MG63 (cell line): ENCODE data around the gene FAM227B. TPM values are rescaled to one million over a fixed set of nuclear protein-coding genes. Genes with fewer than 3 reads are reported as not detected.
"Not testable (repeated sequence)": the region's sequence is repeated elsewhere in the genome, so short reads cannot be mapped to it uniquely, and the experiment has no call there.

ENCODE experiments used
- DNase-seq: peaks from one replicate; pipeline ENCODE4 v3.0.0-alpha.2; 2020
- H3K27me3 ChIP-seq: fragments of 250-450 bp; sonication (Bioruptor Pico); 2 replicates; pipeline ENCODE4 v1.5.1; 2020; ENCODE audit warnings: mild to moderate bottlenecking, moderate library complexity
- H3K36me3 ChIP-seq: fragments of 250-450 bp; sonication (Bioruptor Pico); 2 replicates; pipeline ENCODE4 v1.5.1; 2020; ENCODE audit warnings: mild to moderate bottlenecking, moderate library complexity
- H3K4me3 ChIP-seq: fragments of 250-450 bp; sonication (Bioruptor Pico); 2 replicates; pipeline ENCODE4 v1.5.1; 2020; ENCODE audit warnings: mild to moderate bottlenecking, moderate library complexity
- H3K9me3 ChIP-seq: fragments of 250-450 bp; sonication (Bioruptor Pico); 2 replicates; pipeline ENCODE4 v1.5.1; 2020; ENCODE audit warnings: mild to moderate bottlenecking, moderate library complexity
- total RNA-seq: library from RNA; depleted of rRNA; stranded (reverse); fragments of >200 nt; shearing (Covaris generic); gene quantifications from 2 replicates; pipeline ENCODE4 v1.2.3, GENCODE V29; 2014; ENCODE audit warnings: low replicate concordance

FAM227B gene
- total RNA-seq, 1 experiment from 2014 or later = 2.8 TPM

DNA sequence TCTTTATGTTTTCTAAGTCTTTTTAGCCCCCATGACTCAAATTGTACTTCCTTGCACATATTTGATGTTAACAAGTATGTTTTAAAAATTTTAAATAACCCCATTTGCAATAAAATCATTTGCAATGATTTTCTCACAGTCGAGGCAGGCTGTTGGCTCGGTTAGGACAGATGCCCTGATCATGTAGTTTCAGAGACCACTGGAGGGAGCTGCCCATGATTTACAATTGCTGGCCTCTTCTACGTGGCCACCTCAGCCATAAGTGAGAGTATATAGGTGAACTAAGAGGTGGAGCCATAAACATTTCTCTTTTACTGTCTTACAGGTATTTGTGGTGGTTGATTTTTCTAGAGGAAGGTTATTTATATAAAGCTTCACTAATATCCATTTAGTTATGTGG is 1.9 kb upstream of the FAM227B start:
- peaks cover 47% of the 10 kb centered on the region for H3K36me3 ChIP-seq
- H3K4me3 ChIP-seq = no peak overlapping the region
- DNase-seq = no peak
- peaks cover 34% of the 10 kb centered on the region for H3K9me3 ChIP-seq
- H3K27me3 ChIP-seq = no peaks in the 10 kb centered on the region

DNA sequence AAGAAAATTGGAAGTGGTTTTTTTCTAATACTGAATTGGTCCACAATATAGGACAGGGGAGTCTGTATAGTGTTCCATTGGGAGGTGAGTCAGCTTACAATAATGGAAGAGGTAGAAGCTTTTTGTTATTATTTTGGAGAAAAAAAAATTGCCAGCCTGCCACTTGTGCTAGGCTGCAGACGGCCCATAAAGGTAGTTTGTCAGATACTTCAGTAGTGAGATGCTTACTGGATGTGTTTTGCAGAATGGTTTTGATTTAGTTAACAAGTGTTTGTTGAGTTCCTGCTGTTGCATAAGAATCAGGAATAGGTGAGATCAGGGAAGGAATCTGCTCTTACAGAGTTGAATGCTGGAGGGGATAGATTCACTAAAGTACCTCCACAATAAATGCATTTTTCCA is 1.3 kb upstream of the FAM227B start:
- Histone ChIP-seq H3K27me3 (no peaks in the 10 kb centered on the region), H3K4me3 (peak overlapping the region; percentile 67), H3K9me3 (peaks cover 36% of the 10 kb centered on the region), H3K36me3 (peaks cover 42% of the 10 kb centered on the region)
- no peak for DNase-seq

DNA sequence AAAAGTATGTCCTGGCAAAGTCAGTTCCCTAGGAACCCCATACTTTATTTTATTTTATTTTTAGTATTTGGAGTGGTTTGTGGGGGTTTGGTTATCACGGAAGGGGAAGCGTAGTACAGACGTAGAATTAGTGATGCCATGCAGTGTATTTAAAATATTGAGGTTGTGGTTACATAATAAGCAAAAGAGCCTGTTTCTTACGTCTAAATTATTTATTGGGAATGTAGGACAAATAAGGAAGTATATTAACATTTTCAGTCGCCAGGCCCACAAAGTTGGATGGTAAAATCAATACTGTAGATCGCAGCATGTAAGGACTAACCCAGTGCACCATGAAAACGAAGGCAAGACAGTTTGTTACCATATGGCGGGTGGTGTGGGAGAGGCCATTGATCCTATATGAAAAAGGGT is 788 bp upstream of the FAM227B start:
- no peaks in the 10 kb centered on the region for H3K27me3 ChIP-seq
- H3K36me3 ChIP-seq = peaks cover 38% of the 10 kb centered on the region
- DNase-seq = no peak
- H3K9me3 ChIP-seq = peaks cover 40% of the 10 kb centered on the region
- peak overlapping the region; percentile 67 for H3K4me3 ChIP-seq

DNA sequence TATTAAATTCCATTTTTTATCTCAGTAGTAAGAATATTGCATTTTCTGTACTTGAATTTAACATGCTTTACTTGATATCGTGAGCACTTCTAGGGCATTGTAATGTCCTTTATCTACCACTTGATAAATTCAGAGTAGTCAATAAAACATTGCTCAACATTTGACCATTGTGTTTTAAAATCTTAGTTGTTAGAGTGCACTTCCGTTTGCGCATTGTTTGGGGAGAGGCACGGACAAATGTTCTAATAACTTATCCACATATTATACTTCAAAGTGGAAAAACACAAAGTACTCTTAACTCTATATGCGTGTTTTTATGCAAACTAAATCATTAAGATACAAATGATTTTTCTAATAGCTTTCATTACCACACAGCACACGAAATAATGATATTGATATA is 419 bp downstream of the FAM227B start:
- no peaks in the 10 kb centered on the region for H3K27me3 ChIP-seq
- peak overlapping the region; percentile 67 for H3K4me3 ChIP-seq
- DNase-seq = no peak
- H3K36me3 ChIP-seq = peaks cover 26% of the 10 kb centered on the region
- H3K9me3 ChIP-seq = peaks cover 37% of the 10 kb centered on the region

DNA sequence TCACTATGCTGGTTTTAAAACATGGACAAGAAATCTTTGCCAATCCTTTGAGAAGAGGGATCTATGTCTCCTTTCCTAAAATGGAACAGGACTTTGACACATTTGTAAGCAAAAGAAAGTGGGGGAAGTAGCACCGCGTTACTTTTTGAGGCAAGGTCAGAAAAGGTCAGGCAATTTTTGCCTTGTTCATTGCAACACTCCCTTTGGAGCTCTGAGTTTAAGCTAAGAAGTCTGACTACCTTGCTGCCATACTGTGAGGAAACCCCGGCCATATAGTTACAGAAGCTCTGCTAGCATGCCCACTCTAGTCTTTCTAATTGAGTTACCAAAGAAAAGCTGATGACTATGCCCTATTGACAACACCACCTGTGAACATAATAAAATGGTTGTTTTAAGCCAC is 1.4 kb downstream of the FAM227B start:
- Histone ChIP-seq H3K27me3 (no peaks in the 10 kb centered on the region), H3K4me3 (no peak overlapping the region), H3K36me3 (peaks cover 16% of the 10 kb centered on the region), H3K9me3 (peaks cover 27% of the 10 kb centered on the region)
- no peak for DNase-seq

DNA sequence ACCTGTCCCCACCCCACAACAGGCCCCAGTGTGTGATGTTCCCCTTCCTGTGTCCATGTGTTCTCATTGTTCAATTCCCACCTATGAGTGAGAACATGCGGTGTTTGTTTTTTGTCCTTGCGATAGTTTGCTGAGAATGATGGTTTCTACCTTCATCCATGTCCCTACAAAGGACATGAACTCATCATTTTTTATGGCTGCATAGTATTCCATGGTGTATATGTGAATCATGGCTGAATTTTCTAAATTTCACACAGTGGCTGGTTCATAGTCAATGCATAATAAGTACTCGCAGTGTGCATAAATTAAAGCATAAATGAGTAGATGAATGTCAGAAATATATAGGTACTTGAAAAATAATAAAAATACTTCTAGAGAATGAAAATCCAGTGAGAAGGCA is 8.4 kb downstream of the FAM227B start:
- H3K27me3 ChIP-seq, H3K4me3 ChIP-seq, H3K36me3 ChIP-seq, DNase-seq: not testable (repeated sequence)
- peaks cover 21% of the 10 kb centered on the region for H3K9me3 ChIP-seq

DNA sequence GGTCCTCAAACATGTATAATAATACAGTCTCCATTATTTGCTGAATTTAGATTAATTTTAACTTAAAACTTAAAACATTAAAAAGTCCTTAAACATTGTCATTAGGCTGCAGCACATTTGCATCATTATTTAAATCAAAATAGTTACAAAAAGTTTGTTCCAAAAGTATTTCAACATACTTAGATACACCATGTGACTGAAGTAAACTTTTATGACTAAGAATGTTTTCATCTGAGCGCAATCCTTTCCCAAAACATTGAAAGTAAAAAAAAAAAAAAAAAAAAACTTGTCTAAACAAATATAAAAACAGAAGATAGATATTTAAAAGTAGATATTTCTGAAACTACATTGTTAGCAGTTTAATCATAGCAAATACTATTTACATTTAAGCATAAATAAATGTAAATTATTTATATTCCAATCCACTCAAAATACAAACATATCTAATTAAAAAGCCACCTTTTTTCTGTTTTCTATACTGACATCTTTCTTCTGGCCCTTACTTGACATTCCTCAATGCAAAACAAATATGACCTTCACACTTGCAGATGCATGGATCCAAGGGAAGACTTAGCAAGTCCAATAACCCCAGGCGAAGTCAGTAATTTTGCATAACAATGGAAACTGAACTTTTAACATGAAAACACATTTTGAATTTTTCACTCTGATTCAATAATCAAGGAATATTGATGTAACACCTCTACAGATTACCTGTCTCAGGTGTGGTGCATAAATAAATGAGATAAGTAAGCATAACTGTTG is 10.3 kb downstream of the FAM227B start:
- H3K9me3 ChIP-seq = peaks cover 6% of the 10 kb centered on the region
- no peaks in the 10 kb centered on the region for H3K36me3 ChIP-seq
- DNase-seq = no peak
- no peaks in the 10 kb centered on the region for H3K27me3 ChIP-seq
- no peak overlapping the region for H3K4me3 ChIP-seq

DNA sequence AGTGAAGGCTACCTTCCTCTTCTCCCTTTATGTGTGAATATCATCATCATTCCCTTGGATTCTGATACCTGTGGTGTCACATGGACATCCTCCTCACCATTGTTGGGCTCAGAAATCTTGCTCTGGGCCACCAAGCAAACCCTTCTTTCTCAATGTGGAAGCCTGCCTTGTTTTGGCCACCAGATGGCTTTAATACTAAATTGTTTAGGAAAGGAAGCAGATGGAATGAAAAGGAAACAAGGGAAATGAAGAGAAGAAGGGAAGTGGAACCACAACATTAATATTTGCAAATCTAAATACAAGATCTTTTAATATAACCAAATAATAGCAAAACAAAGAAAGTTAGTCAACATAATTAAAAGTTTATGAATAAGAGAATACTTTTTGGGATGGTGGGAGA is 14.0 kb downstream of the FAM227B start:
- H3K4me3 ChIP-seq = no peak overlapping the region
- no peaks in the 10 kb centered on the region for H3K27me3 ChIP-seq
- no peaks in the 10 kb centered on the region for H3K36me3 ChIP-seq
- no peaks in the 10 kb centered on the region for H3K9me3 ChIP-seq
- no peak for DNase-seq

DNA sequence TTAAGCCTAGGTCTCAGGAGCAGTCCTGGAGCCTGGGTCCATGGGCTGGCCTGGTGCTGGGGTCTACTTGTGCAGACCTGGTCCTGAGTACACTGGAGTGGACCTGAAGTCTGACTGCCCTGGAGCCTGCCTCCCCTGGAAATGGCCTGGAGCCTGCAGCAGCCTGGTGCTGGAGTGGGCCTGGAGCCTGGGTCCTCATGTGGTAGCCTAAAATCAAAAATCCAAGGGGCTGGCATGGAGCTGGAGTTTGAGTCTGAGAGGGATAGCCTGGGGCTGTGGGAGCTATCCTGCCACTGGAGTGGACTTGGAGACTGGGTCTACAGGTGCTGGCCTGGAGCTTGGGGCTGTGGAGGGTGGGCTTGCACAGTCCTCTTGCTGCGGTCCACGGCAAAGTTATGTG is 15.0 kb downstream of the FAM227B start:
- Histone ChIP-seq H3K36me3 (no peaks in the 10 kb centered on the region), H3K4me3 (no peak overlapping the region), H3K27me3 (no peaks in the 10 kb centered on the region), H3K9me3 (0 out of 2 replicates have a peak, but pooled peaks cover 1% of the 10 kb centered on the region)
- DNase-seq = no peak

DNA sequence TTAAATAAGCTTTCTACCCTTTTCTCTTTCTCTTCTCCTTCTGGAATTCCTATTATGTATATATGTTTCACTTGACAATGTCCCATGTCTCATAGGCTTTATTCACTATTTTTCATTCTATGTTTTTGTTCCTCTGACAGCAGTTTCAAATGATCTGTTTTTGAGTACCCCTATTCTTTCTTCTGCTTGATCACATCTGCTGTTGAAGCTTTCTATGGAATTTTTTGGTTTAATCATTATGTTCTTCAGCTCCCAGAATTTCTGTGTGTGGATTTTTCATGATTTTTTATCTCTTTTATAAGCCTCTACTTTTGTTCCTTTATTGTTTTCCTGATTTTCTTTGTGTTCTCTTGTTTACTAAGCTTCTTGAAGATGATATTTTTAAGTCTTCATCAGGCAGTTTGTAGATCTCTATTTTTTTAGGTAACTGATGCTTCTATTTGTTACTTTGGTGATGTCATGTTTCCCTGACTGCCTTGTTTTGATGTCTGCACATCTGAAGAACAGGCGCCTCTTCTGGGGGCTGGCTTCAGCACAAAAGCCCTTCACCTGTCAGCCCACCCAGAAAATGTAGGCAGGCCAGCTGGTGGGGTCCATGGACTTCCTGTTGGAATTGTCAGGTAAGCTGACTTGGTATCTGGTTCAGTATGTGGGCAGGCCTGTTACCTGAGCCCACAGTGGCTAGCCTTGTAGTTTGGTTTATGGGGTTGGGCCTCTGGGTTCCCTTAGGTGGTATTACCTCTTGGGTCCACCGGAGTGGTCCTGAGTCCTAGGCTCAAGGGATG is 15.8 kb downstream of the FAM227B start:
- no peak for DNase-seq
- peaks cover 1% of the 10 kb centered on the region; the same call in 1 of the 2 replicates for H3K9me3 ChIP-seq
- H3K4me3 ChIP-seq = no peak overlapping the region
- H3K36me3 ChIP-seq = no peaks in the 10 kb centered on the region
- no peaks in the 10 kb centered on the region for H3K27me3 ChIP-seq

DNA sequence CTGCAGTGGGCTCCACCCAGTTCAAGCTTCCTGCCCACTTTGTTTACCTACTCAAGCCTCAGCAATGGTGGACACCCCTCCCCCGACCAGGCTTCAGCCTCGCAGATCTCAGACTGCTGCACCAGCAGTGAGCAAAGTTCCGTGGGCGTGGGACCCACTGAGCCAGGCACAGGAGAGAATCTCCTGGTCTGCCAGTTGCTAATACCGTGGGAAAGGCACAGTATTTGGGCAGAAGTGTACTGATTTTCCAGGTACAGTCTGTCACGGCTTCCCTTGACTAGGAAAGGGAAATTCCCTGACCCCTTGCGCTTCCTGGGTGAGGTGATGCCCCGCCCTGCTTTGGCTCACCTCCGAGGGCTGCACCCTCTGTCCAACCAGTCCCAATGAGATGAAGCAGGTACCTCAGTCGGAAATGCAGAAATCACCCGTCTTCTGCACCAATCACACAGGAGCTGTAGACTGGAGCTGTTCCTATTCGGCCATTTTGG is 27.7 kb downstream of the FAM227B start:
- H3K9me3 ChIP-seq = peaks cover 11% of the 10 kb centered on the region
- DNase-seq, H3K36me3 ChIP-seq, H3K27me3 ChIP-seq, H3K4me3 ChIP-seq: not testable (repeated sequence)

DNA sequence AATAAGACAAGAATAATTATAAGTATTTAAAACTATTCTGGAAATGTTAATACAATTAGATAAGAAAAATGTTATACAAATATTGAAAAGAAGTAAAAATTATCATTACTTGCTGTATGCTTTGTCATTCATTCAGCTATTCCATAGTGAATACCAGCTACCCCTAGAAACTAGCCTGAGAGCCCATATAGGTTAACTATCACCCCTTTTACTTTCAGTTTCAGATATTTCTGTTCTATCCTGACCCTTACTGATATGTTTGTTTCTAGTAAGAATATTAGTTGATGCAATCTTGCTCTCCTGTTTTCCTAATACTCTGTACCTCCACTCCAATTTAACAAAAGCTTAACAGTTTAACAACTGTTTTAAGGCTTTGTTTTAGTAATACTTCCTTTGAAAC is 31.6 kb downstream of the FAM227B start:
- Histone ChIP-seq H3K9me3 (peaks cover 3% of the 10 kb centered on the region), H3K36me3 (no peaks in the 10 kb centered on the region), H3K27me3 (no peaks in the 10 kb centered on the region), H3K4me3 (no peak overlapping the region)
- DNase-seq = no peak

DNA sequence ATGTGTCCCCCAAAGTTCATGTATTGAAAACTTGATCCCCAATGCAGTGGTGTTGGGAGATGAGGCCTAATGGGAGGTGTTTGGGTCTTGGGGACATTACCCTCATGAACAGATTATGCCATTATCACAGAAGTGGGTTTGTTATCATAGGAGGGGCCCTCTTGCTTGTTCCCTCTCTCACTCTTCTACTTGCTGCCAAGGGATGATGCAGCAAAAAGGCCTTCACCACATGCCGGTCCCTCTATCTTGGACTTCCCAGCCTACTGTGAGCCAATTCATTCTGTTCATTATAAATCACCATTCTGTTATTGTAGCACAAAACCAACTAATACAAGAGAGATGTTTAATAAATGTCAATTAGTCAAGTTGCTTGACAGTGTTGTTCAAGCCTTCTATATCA is 47.2 kb downstream of the FAM227B start:
- no peak overlapping the region for H3K4me3 ChIP-seq
- no peak for DNase-seq
- no peaks in the 10 kb centered on the region; the same call in 1 of the 2 replicates for H3K9me3 ChIP-seq
- H3K36me3 ChIP-seq = no peaks in the 10 kb centered on the region
- H3K27me3 ChIP-seq = no peaks in the 10 kb centered on the region

DNA sequence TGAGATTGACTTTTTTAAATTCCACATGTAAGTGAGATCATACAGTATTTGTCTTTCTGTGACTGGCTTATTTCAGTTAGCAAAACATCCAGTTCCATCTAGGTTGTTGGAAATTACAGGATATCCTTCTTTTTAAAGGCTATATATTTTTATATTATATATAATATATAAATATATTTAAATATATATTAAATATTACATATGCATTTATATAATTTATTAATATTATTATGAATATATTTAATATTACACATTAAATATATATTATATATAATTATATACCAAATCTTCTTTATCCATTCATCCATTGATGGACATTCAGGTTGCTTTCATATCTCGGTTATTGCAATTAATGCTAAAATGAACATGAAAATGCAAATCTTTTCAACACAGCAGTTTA is 49.9 kb downstream of the FAM227B start:
- no peaks in the 10 kb centered on the region; the same call in 1 of the 2 replicates for H3K9me3 ChIP-seq
- no peak for DNase-seq
- no peak overlapping the region for H3K4me3 ChIP-seq
- no peaks in the 10 kb centered on the region for H3K36me3 ChIP-seq
- H3K27me3 ChIP-seq = no peaks in the 10 kb centered on the region

DNA sequence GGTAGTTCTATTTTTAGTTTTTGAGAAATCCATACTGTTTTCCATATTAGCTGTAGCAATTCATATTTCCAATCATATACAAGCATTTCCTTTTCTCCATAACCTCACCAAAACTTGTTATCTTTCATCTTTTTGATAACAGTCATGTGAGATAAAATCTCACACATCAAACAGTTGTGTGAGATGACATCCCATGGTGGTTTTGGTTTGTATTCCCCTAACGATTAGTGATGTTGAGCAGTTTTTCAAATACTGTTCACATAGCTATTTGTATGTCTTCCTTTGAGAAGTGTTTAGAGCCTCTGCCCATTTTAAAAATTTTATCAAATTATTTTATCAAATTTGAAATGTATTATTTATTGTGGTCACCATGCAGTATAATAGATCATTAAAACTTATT is 50.4 kb downstream of the FAM227B start:
- no peak overlapping the region for H3K4me3 ChIP-seq
- no peaks in the 10 kb centered on the region for H3K36me3 ChIP-seq
- no peaks in the 10 kb centered on the region for H3K27me3 ChIP-seq
- no peaks in the 10 kb centered on the region; the same call in 1 of the 2 replicates for H3K9me3 ChIP-seq
- no peak for DNase-seq

DNA sequence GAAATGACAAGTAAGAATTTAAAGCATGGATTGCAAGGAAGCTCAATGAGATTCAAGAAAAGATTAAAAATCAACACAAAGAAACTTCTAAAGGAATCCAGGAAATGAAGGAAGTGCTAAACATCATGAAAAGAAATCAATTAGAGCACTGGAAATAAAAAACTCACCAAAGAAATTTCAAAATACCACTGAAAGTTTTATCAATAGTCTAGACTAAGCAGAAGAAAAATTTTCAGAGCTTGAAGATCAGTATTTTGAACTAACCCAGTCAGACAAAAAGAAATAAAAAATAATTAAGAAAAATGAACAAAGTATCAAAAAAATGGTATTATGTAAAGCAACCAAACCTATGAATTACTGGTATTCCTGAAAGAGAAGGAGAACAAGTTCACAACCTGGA is 60.6 kb downstream of the FAM227B start:
- no peak for DNase-seq
- no peak overlapping the region for H3K4me3 ChIP-seq
- peaks cover 24% of the 10 kb centered on the region for H3K9me3 ChIP-seq
- H3K36me3 ChIP-seq = no peaks in the 10 kb centered on the region
- H3K27me3 ChIP-seq = no peaks in the 10 kb centered on the region

DNA sequence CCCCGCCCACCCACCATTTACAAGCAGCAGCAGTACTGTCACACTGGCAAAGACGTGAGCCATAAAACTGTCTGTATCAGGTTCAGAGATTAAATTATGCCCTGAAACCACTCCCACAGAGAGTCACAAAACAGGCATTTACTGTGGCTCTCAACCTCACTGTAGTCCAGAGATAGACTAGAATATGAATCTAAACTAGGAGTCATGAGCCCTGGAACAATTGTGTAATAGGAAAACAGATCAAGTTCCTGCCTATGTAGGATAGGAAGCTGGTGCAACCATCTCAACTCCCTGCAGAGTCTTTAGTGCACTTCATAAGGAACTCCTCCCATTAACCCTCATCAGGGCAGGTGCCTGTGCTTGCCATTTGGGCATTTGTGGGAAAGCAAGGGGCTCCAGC is 61.7 kb downstream of the FAM227B start:
- H3K4me3 ChIP-seq = no peak overlapping the region
- H3K27me3 ChIP-seq = no peaks in the 10 kb centered on the region
- H3K9me3 ChIP-seq = peaks cover 31% of the 10 kb centered on the region
- no peaks in the 10 kb centered on the region for H3K36me3 ChIP-seq
- DNase-seq = no peak

DNA sequence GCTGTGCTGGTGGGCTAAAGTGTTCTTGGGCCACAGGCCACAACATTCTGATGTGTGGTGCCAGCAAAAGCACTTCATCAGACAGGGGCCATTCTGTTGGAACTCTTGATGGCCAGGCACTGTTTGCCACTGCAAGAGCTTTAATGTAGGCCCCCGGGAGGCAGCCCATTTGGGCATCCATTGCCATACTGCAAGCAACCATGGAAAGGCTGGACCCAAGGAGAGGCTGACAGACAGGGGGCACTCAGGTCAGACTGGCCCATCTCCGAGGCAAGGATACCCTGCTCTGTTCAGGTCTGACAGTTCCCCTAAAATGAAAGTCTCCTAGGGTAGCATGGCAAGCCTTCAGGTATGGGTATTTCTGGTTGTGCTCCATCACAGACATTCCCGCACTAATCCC is 64.2 kb downstream of the FAM227B start:
- no peak overlapping the region for H3K4me3 ChIP-seq
- no peak for DNase-seq
- H3K27me3 ChIP-seq = no peaks in the 10 kb centered on the region
- H3K36me3 ChIP-seq = no peaks in the 10 kb centered on the region
- peaks cover 25% of the 10 kb centered on the region for H3K9me3 ChIP-seq
